ENCODE results near the gene ECPAS. TPM values are rescaled to one million over a fixed set of nuclear protein-coding genes. Genes with fewer than 3 reads are reported as not detected.
"Not testable (repeated sequence)": the region's sequence is repeated elsewhere in the genome, so short reads cannot be mapped to it uniquely, and the experiment has no call there.

Gene ECPAS
- total and polyA plus RNA-seq, 12 donors = 17.3 to 99.1 (median 84.1) TPM

GRCh38 chr9:111450124-111450523 lies 34.1 kb downstream of the ECPAS start:
- intact Hi-C loops (cut with DNase I) = no loop called here
- Histone ChIP-seq H3K27ac (no peak overlapping the region), H3K27me3 (no peaks in the 10 kb centered on the region), H3K9me3 (replicated peaks in 1 of 3) (no peaks in the 10 kb centered on the region), H3K4me3 (no peak overlapping the region), H3K36me3 (replicated peaks in 1 of 2) (no peaks in the 10 kb centered on the region), H3K4me1 (replicated peaks in 1 of 2) (peaks cover 0 to 18% of the 10 kb centered on the region in 2 donors)
- TF ChIP-seq POLR2A (IDR thresholded peaks at IDR 0.05) = no peak
- TF ChIP-seq, protein P1, sequence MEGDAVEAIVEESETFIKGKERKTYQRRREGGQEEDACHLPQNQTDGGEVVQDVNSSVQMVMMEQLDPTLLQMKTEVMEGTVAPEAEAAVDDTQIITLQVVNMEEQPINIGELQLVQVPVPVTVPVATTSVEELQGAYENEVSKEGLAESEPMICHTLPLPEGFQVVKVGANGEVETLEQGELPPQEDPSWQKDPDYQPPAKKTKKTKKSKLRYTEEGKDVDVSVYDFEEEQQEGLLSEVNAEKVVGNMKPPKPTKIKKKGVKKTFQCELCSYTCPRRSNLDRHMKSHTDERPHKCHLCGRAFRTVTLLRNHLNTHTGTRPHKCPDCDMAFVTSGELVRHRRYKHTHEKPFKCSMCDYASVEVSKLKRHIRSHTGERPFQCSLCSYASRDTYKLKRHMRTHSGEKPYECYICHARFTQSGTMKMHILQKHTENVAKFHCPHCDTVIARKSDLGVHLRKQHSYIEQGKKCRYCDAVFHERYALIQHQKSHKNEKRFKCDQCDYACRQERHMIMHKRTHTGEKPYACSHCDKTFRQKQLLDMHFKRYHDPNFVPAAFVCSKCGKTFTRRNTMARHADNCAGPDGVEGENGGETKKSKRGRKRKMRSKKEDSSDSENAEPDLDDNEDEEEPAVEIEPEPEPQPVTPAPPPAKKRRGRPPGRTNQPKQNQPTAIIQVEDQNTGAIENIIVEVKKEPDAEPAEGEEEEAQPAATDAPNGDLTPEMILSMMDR (IDR thresholded peaks at IDR 0.05) = no peak
- WGBS, 4 donors = 34 to 43% (median 37%) methylated on average over 2 of the region's 2 CpGs
- DNase-seq = no peak

DNA sequence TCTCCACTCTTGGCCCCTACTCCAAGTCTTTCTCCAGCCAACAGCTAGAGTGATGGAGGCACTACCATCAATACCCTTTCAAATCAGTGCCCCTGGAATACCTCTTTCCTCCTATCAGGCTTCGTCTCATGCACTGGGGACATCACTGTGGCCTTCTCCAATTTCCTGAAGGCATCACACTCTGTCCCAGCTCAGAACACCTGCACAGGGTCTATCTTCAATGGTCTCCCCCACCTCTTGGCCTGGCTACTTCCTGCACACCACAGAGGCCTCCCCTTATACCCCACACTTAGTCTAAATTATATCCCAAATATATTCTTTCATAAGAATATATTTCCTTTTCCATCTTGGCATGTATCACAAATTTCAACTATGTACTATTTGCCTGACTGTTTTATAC lies 34.5 kb downstream of the ECPAS start:
- Histone ChIP-seq H3K27me3 (no peaks in the 10 kb centered on the region), H3K4me1 (replicated peaks in 1 of 2) (peaks cover 0 to 18% of the 10 kb centered on the region in 2 donors), H3K36me3 (replicated peaks in 1 of 2) (no peaks in the 10 kb centered on the region), H3K4me3 (no peak overlapping the region), H3K9me3 (replicated peaks in 1 of 3) (no peaks in the 10 kb centered on the region), H3K27ac (no peak overlapping the region)
- intact Hi-C loops (cut with DNase I) = no loop called here
- 88 to 100% (median 92%) methylated on average over 1 of the region's 1 CpG for WGBS, 4 donors
- TF ChIP-seq, protein P1 (IDR thresholded peaks at IDR 0.05) = no peak
- no peak for TF ChIP-seq POLR2A (IDR thresholded peaks at IDR 0.05)
- DNase-seq = no peak

DNA sequence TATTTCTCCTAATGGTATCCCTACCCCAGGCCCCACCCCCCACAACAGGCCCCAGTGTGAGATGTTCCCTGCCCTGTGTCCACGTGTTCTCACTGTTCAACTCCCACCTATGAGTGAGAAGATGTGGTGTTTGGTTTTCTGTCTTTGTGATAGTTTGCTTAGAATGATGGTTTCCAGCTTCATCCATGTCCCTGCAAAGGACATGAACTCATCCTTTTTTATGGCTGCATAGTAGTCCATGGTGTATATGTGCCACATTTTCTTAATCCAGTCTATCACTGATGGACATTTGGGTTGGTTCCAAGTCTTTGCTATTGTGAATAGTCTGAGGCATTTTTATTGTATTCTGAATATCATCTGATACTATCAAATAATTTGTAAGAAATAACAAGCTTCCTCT lies 38.4 kb downstream of the ECPAS start:
- H3K36me3 ChIP-seq (replicated peaks in 1 of 2); intact Hi-C loops (cut with DNase I); H3K27me3 ChIP-seq; DNase-seq; H3K4me3 ChIP-seq; H3K9me3 ChIP-seq (replicated peaks in 1 of 3); H3K27ac ChIP-seq: not testable (repeated sequence)
- 91 to 100% (median 98%) methylated on average over 1 of the region's 1 CpG for WGBS, 4 donors
- H3K4me1 ChIP-seq (replicated peaks in 1 of 2) = peaks cover 0 to 16% of the 10 kb centered on the region in 2 donors

GRCh38 chr9:111443454-111443853 lies 40.7 kb downstream of the ECPAS start:
- intact Hi-C loops (cut with DNase I) = no loop called here
- no peak overlapping the region for H3K27ac ChIP-seq
- TF ChIP-seq, protein P1 (IDR thresholded peaks at IDR 0.05) = no peak
- no peaks in the 10 kb centered on the region for H3K9me3 ChIP-seq (replicated peaks in 1 of 3)
- no peak for DNase-seq
- H3K27me3 ChIP-seq = no peaks in the 10 kb centered on the region
- H3K4me3 ChIP-seq = no peak overlapping the region
- 93 to 94% (median 93%) methylated on average over 4 of the region's 4 CpGs for WGBS, 4 donors
- H3K4me1 ChIP-seq (replicated peaks in 1 of 2) = peaks cover 0 to 14% of the 10 kb centered on the region in 2 donors
- peaks cover 0 to 23% of the 10 kb centered on the region in 2 donors for H3K36me3 ChIP-seq (replicated peaks in 1 of 2)

GRCh38 chr9:111442360-111443027 lies 41.7 kb downstream of the ECPAS start:
- Histone ChIP-seq H3K4me1 (replicated peaks in 1 of 2) (peaks cover 0 to 10% of the 10 kb centered on the region in 2 donors), H3K27ac (no peak overlapping the region), H3K27me3 (no peaks in the 10 kb centered on the region), H3K4me3 (no peak overlapping the region), H3K36me3 (replicated peaks in 1 of 2) (peaks cover 0 to 28% of the 10 kb centered on the region in 2 donors), H3K9me3 (replicated peaks in 1 of 3) (no peaks in the 10 kb centered on the region)
- TF ChIP-seq, protein P1 (IDR thresholded peaks at IDR 0.05) = no peak
- no peak for TF ChIP-seq POLR2A (IDR thresholded peaks at IDR 0.05)
- WGBS, 4 donors = 81 to 91% (median 81%) methylated on average over 4 of the region's 4 CpGs
- no peak for DNase-seq
- intact Hi-C loops (cut with DNase I) = no loop called here
